GM12892 (cell line): ENCODE results near the gene ULK4.

Experiments
- POLR2A ChIP-seq: IDR thresholded peaks from 2 replicates; pipeline ENCODE4 v1.6.1; 2011; ENCODE audit warnings: low read depth, low read length, control low read depth
- POLR2AphosphoS5 ChIP-seq: IDR thresholded peaks from 2 replicates; pipeline ENCODE4 v1.6.1; 2011; ENCODE audit warnings: low read depth, low read length, control low read depth
- TAF1 ChIP-seq: IDR thresholded peaks from 2 replicates; pipeline ENCODE4 v1.6.1; 2011; ENCODE audit warnings: low read depth, mild to moderate bottlenecking, control low read depth, low read length, borderline replicate concordance

DNA sequence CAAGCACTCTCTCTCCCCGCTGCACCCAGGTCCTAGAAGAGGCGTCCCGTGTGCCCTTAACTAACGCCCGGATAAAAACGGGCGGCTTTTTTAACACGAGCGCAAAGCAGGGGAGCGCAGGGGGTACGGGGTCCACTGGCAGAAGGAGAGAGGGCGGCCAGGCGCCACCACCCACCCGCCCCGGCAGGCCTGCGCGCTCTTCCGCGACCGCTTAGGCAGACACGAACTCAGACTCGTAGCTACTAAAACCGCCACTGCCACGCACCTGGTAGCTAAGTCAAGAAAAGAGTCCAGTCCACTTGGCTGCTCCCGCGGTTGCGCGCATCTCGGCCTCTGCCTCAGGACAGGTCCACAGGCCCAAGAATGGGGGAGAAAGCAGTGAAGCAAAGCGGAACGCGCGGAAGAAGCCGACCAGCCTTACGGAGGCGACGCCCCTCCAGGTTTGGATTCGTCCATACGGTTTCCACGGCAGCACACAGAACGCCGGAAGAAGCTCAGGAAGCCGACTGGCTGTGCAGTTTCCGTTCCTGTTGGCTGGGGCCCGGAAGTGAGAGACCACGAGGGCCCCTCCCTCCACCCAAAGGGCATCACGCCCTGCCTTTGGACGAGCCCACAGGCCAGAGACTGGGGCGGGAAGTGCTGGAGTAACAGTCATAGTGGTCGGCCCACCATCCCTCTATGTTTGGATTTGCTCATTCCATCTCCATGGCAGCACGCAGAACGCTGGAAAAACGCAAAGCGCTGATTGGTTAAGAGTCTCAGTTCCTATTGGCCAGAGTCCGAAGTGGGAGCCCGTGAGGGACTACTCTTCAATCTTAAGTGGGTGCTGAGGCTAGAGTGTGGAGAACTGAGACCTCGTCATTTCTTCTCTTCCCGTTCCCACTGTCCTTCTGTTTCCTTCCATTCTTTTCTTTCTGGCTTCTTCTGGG lies at the start of gene ULK4:
- TF ChIP-seq POLR2A, result peak; percentile 59; the same call in 1 of the 2 replicates
- TF ChIP-seq TAF1, result peak; percentile 65
- TF ChIP-seq POLR2AphosphoS5, result peak; percentile 40; the same call in 1 of the 2 replicates
